GM13977 (cell line): ENCODE results near the gene NHERF2.

ENCODE experiments used
- DNase-seq: peaks from one replicate; pipeline ENCODE4 v3.0.0; 2012; ENCODE audit warnings: low spot score
- CTCF ChIP-seq: IDR thresholded peaks from 2 replicates; pipeline ENCODE4 v1.5.1; 2012; ENCODE audit warnings: mild to moderate bottlenecking, control low read depth; ENCODE audit not compliant: insufficient read depth; ENCODE audit errors: extremely low read depth, missing control alignments
- in situ Hi-C: fragments of 300-500 bp; cut with MboI; formaldehyde crosslinking; loops from one replicate; pipeline ENCODE4 v1.12.0; 2022; ENCODE audit warnings: low sequenced_read_pairs, low pct_unique_long_range_greater_than_20kb, mixed read lengths, inconsistent platforms; ENCODE audit not compliant: unreplicated experiment

The NHERF2 gene

GRCh38 chr16:1990351-1991134, 36.2 kb upstream of the NHERF2 start:
- in situ Hi-C loops, result no loop called here
- DNase-seq, result peak; percentile 61
- no peak for TF ChIP-seq CTCF

GRCh38 chr16:1991135-1991551, 35.6 kb upstream of the NHERF2 start:
- in situ Hi-C loops, result no loop called here
- DNase-seq, result peak; percentile 78
- no peak for TF ChIP-seq CTCF

- in situ Hi-C loops, result no loop called here
- TF ChIP-seq CTCF, result no peak
- DNase-seq, result no peak
Measured at GRCh38 chr16:1991588-1991947, 35.1 kb upstream of the NHERF2 start.

- no peak for TF ChIP-seq CTCF
- in situ Hi-C loops, result no loop called here
- peak; percentile 100 for DNase-seq
Measured at GRCh38 chr16:1991948-1992703, 34.6 kb upstream of the NHERF2 start.

- in situ Hi-C loops, result no loop called here
- TF ChIP-seq CTCF, result no peak
- DNase-seq, result no peak
Measured at GRCh38 chr16:1992704-1993317, 33.9 kb upstream of the NHERF2 start.

GRCh38 chr16:1993731-1994131, 33.0 kb upstream of the NHERF2 start:
- in situ Hi-C loops, result no loop called here
- TF ChIP-seq CTCF, result no peak
- DNase-seq, result no peak
